ENCODE measurements around the gene PLPP7. TPM values are rescaled to one million over a fixed set of nuclear protein-coding genes. Genes with fewer than 3 reads are reported as not detected.
"Not testable (repeated sequence)": the region's sequence is repeated elsewhere in the genome, so short reads cannot be mapped to it uniquely, and the experiment has no call there.

PLPP7 gene
- total RNA-seq (1 to 10 TPM; 6.2 to 9.8 TPM), polyA plus RNA-seq (ENCODE audit: insufficient read length in 2 of 2) (10 to 100 TPM; 12.8 to 15.3 TPM)
- long read RNA-seq, donor 1, transcript PLPP7-202 (2 exons, 2,095 nt), result major isoform, 10 of 10 reads
- long read RNA-seq, donor 1, partial matches to known transcripts, result 0 of 10 reads
- long read RNA-seq, donor 1, other reads (novel, unspliced or antisense), result 0 of 10 reads
- long read RNA-seq, donor 2, partial matches to known transcripts, result 0 of 2 reads
- long read RNA-seq, donor 2, other reads (novel, unspliced or antisense), result 0 of 2 reads
- long read RNA-seq, donor 3, partial matches to known transcripts, result 0 of 4 reads
- long read RNA-seq, donor 3, other reads (novel, unspliced or antisense), result 0 of 4 reads
- long read RNA-seq, donor 4, result 0 reads

GRCh38 chr9:131289301-131290035 is at the start of gene PLPP7:
TSS of gene PLPP7 (plus strand) at chr9:131289723. CDS start at chr9:131289998, 275 bp downstream.
- Histone ChIP-seq H3K4me3 (ENCODE audit: low read depth, low read length) (peak within 1 kb of the TSS; percentile 45), H3K27ac (ENCODE audit: low read depth, low read length) (peak within 1 kb of the TSS; percentile 54), H3K9me3 (ENCODE audit: control insufficient read depth, insufficient read depth, low read length) (no peaks in the 10 kb centered on the region), H3K27me3 (ENCODE audit: control insufficient read depth, insufficient read depth, low read length) (no peaks in the 10 kb centered on the region), H3K4me1 (ENCODE audit: control insufficient read depth, insufficient read depth, low read length) (peaks cover 46% of the 10 kb centered on the region), H3K36me3 (ENCODE audit: control insufficient read depth, insufficient read depth, low read length) (peaks cover 23% of the 10 kb centered on the region)
- WGBS (ENCODE audit: insufficient coverage), result 24% methylated on average over 28 of the region's 28 CpGs
- DNase-seq (ENCODE audit: low read depth in 4 of 6, low spot score in 6 of 6), result peak; percentile 52 to 93 (median 60)

GRCh38 chr9:131240047-131240921 is 49.2 kb upstream of the PLPP7 start:
- Histone ChIP-seq H3K4me1 (ENCODE audit: control insufficient read depth, insufficient read depth, low read length) (peaks cover 28% of the 10 kb centered on the region), H3K27ac (ENCODE audit: low read depth, low read length) (no peak overlapping the region), H3K9me3 (ENCODE audit: control insufficient read depth, insufficient read depth, low read length) (no peaks in the 10 kb centered on the region), H3K36me3 (ENCODE audit: control insufficient read depth, insufficient read depth, low read length) (peaks cover 11% of the 10 kb centered on the region), H3K27me3 (ENCODE audit: control insufficient read depth, insufficient read depth, low read length) (no peaks in the 10 kb centered on the region), H3K4me3 (ENCODE audit: low read depth, low read length) (no peak overlapping the region)
- 58% methylated on average over 22 of the region's 22 CpGs for WGBS (ENCODE audit: insufficient coverage)
- DNase-seq (ENCODE audit: low read depth in 4 of 6, low spot score in 6 of 6), result no peak

- DNase-seq (ENCODE audit: low read depth in 4 of 6, low spot score in 6 of 6); H3K4me3 ChIP-seq (ENCODE audit: low read depth, low read length); H3K27me3 ChIP-seq (ENCODE audit: control insufficient read depth, insufficient read depth, low read length); H3K9me3 ChIP-seq (ENCODE audit: control insufficient read depth, insufficient read depth, low read length); H3K27ac ChIP-seq (ENCODE audit: low read depth, low read length); H3K4me1 ChIP-seq (ENCODE audit: control insufficient read depth, insufficient read depth, low read length); H3K36me3 ChIP-seq (ENCODE audit: control insufficient read depth, insufficient read depth, low read length): not testable (repeated sequence)
- no CpG with 5 or more reads among the region's 5 CpGs for WGBS (ENCODE audit: insufficient coverage)
Measured at GRCh38 chr9:131244331-131244730, 45.2 kb upstream of the PLPP7 start.

- no peaks in the 10 kb centered on the region for H3K36me3 ChIP-seq (ENCODE audit: control insufficient read depth, insufficient read depth, low read length)
- H3K27ac ChIP-seq (ENCODE audit: low read depth, low read length), result no peak overlapping the region
- 100% methylated on average over 1 of the region's 4 CpGs for WGBS (ENCODE audit: insufficient coverage)
- DNase-seq (ENCODE audit: low read depth in 4 of 6, low spot score in 6 of 6), result no peak
- H3K4me1 ChIP-seq (ENCODE audit: control insufficient read depth, insufficient read depth, low read length), result no peaks in the 10 kb centered on the region
- no peak overlapping the region for H3K4me3 ChIP-seq (ENCODE audit: low read depth, low read length)
- H3K9me3 ChIP-seq (ENCODE audit: control insufficient read depth, insufficient read depth, low read length), result no peaks in the 10 kb centered on the region
- H3K27me3 ChIP-seq (ENCODE audit: control insufficient read depth, insufficient read depth, low read length), result no peaks in the 10 kb centered on the region
Measured at GRCh38 chr9:131246618-131247017, 42.9 kb upstream of the PLPP7 start.

GRCh38 chr9:131252120-131252519 is 37.4 kb upstream of the PLPP7 start:
- no peak for DNase-seq (ENCODE audit: low read depth in 4 of 6, low spot score in 6 of 6)
- Histone ChIP-seq H3K27ac (ENCODE audit: low read depth, low read length) (no peak overlapping the region), H3K4me3 (ENCODE audit: low read depth, low read length) (no peak overlapping the region), H3K9me3 (ENCODE audit: control insufficient read depth, insufficient read depth, low read length) (no peaks in the 10 kb centered on the region), H3K4me1 (ENCODE audit: control insufficient read depth, insufficient read depth, low read length) (peaks cover 4% of the 10 kb centered on the region), H3K27me3 (ENCODE audit: control insufficient read depth, insufficient read depth, low read length) (no peaks in the 10 kb centered on the region), H3K36me3 (ENCODE audit: control insufficient read depth, insufficient read depth, low read length) (no peaks in the 10 kb centered on the region)
- 89% methylated on average over 23 of the region's 23 CpGs for WGBS (ENCODE audit: insufficient coverage)

GRCh38 chr9:131253891-131254491 is 35.5 kb upstream of the PLPP7 start:
- Histone ChIP-seq H3K4me1 (ENCODE audit: control insufficient read depth, insufficient read depth, low read length) (peaks cover 13% of the 10 kb centered on the region), H3K9me3 (ENCODE audit: control insufficient read depth, insufficient read depth, low read length) (no peaks in the 10 kb centered on the region), H3K4me3 (ENCODE audit: low read depth, low read length) (no peak overlapping the region), H3K27me3 (ENCODE audit: control insufficient read depth, insufficient read depth, low read length) (no peaks in the 10 kb centered on the region), H3K36me3 (ENCODE audit: control insufficient read depth, insufficient read depth, low read length) (peaks cover 10% of the 10 kb centered on the region), H3K27ac (ENCODE audit: low read depth, low read length) (no peak overlapping the region)
- DNase-seq (ENCODE audit: low read depth in 4 of 6, low spot score in 6 of 6), result no peak
- 37% methylated on average over 12 of the region's 14 CpGs for WGBS (ENCODE audit: insufficient coverage)

- H3K4me1 ChIP-seq (ENCODE audit: control insufficient read depth, insufficient read depth, low read length), result peaks cover 14% of the 10 kb centered on the region
Measured at GRCh38 chr9:131254626-131255025, 34.9 kb upstream of the PLPP7 start.

GRCh38 chr9:131255676-131256197 is 33.8 kb upstream of the PLPP7 start:
- Histone ChIP-seq H3K27ac (ENCODE audit: low read depth, low read length) (no peak overlapping the region), H3K27me3 (ENCODE audit: control insufficient read depth, insufficient read depth, low read length) (no peaks in the 10 kb centered on the region), H3K36me3 (ENCODE audit: control insufficient read depth, insufficient read depth, low read length) (peaks cover 27% of the 10 kb centered on the region), H3K4me3 (ENCODE audit: low read depth, low read length) (no peak overlapping the region), H3K4me1 (ENCODE audit: control insufficient read depth, insufficient read depth, low read length) (peaks cover 14% of the 10 kb centered on the region), H3K9me3 (ENCODE audit: control insufficient read depth, insufficient read depth, low read length) (no peaks in the 10 kb centered on the region)
- 73% methylated on average over 8 of the region's 8 CpGs for WGBS (ENCODE audit: insufficient coverage)
- no peak for DNase-seq (ENCODE audit: low read depth in 4 of 6, low spot score in 6 of 6)

More at GRCh38 chr9:131254626-131255025, 34.9 kb upstream of the PLPP7 start:
- no peak for DNase-seq (ENCODE audit: low read depth in 4 of 6, low spot score in 6 of 6)
- Histone ChIP-seq H3K4me3 (ENCODE audit: low read depth, low read length) (no peak overlapping the region), H3K27ac (ENCODE audit: low read depth, low read length) (no peak overlapping the region), H3K36me3 (ENCODE audit: control insufficient read depth, insufficient read depth, low read length) (peaks cover 17% of the 10 kb centered on the region), H3K27me3 (ENCODE audit: control insufficient read depth, insufficient read depth, low read length) (no peaks in the 10 kb centered on the region), H3K9me3 (ENCODE audit: control insufficient read depth, insufficient read depth, low read length) (no peaks in the 10 kb centered on the region)
- 98% methylated on average over 12 of the region's 14 CpGs for WGBS (ENCODE audit: insufficient coverage)
